Thoracic aorta (tissue), 2 donors: ENCODE measurements around the gene C11orf91. TPM values are rescaled to one million over a fixed set of nuclear protein-coding genes. Genes with fewer than 3 reads are reported as not detected.

Experiments used
- ATAC-seq: fragments of 150-250 bp; one replicate; pipeline ENCODE4 v1.8.0; 2017; ENCODE audit warnings: low read depth; ENCODE audit not compliant: insufficient number of reproducible peaks, low FRiP score
- DNase-seq: peaks from one replicate; pipeline ENCODE4 v3.0.0-alpha.2; 2020; ENCODE audit warnings: low spot score
- H3K27ac ChIP-seq, 2 donors: fragments of 200-600 bp; sonication (generic); 1 replicate in 1 of 2; 2 replicates in 1 of 2; pipeline ENCODE4 v1.5.1; 2016; ENCODE audit warnings: mild to moderate bottlenecking in 2 of 2, moderate library complexity in 2 of 2
- H3K27me3 ChIP-seq: fragments of 200-600 bp; sonication (generic); replicated peaks from 2 replicates; pipeline ENCODE4 v1.6.0; 2016; ENCODE audit warnings: mild to moderate bottlenecking; ENCODE audit not compliant: insufficient read depth
- H3K36me3 ChIP-seq: fragments of 200-600 bp; sonication (generic); one replicate; pipeline ENCODE4 v1.5.1; 2016
- H3K4me1 ChIP-seq, 2 donors: fragments of 200-600 bp; sonication (generic); 1 replicate in 1 of 2; 2 replicates in 1 of 2; pipeline versions ENCODE4 v1.5.1 to v1.6.0; 2016; ENCODE audit warnings: low read depth in 2 of 2, mild to moderate bottlenecking in 1 of 2; ENCODE audit not compliant: control insufficient read depth in 1 of 2
- H3K4me3 ChIP-seq: fragments of 200-600 bp; sonication (generic); 2 replicates; pipeline ENCODE4 v1.5.1; 2016; ENCODE audit warnings: mild to moderate bottlenecking
- H3K9me3 ChIP-seq: fragments of 200-600 bp; sonication (generic); 2 replicates; pipeline ENCODE4 v1.5.1; 2016
- CTCF ChIP-seq: fragments of 200-600 bp; sonication (generic); IDR thresholded peaks from one replicate; pipeline ENCODE4 v1.5.1; 2019; ENCODE audit warnings: antibody characterized with exemption
- total RNA-seq, 2 donors: library from RNA; depleted of rRNA; stranded (reverse); fragments of >200 nt; gene quantifications; one replicate each; pipeline versions ENCODE4 v1.1.0 to v1.2.3, GENCODE V29; 2016

C11orf91 gene
- total RNA-seq, 2 donors from 2014 or later = not detected

- DNase-seq (no peak), ATAC-seq (no peak)
- Histone ChIP-seq H3K27me3 (no peaks in the 10 kb centered on the region), H3K4me3 (no peak overlapping the region), H3K9me3 (no peaks in the 10 kb centered on the region), H3K4me1 (peaks cover 14 to 43% of the 10 kb centered on the region in 2 donors), H3K36me3 (no peaks in the 10 kb centered on the region), H3K27ac (peak overlapping the region in 1 of 2 donors; percentile 24)
- no peak for TF ChIP-seq CTCF
Observed at GRCh38 chr11:33699515-33700062, 1.0 kb downstream of the C11orf91 start.

- Histone ChIP-seq H3K9me3 (no peaks in the 10 kb centered on the region), H3K27me3 (no peaks in the 10 kb centered on the region), H3K27ac (no peak overlapping the region), H3K4me3 (no peak overlapping the region), H3K4me1 (peaks cover 11 to 39% of the 10 kb centered on the region in 2 donors), H3K36me3 (no peaks in the 10 kb centered on the region)
- no peak for TF ChIP-seq CTCF
- DNase-seq (no peak), ATAC-seq (no peak)
Observed at GRCh38 chr11:33698921-33699320, 1.7 kb downstream of the C11orf91 start.

GRCh38 chr11:33697997-33698396 lies 2.6 kb downstream of the C11orf91 start:
- no peak for ATAC-seq

GRCh38 chr11:33696931-33697638 lies 3.5 kb downstream of the C11orf91 start:
- no peaks in the 10 kb centered on the region for H3K36me3 ChIP-seq
- H3K27me3 ChIP-seq = no peaks in the 10 kb centered on the region
- TF ChIP-seq CTCF = no peak
- H3K27ac ChIP-seq = no peak overlapping the region
- DNase-seq (no peak), ATAC-seq (no peak)
- H3K4me3 ChIP-seq = no peak overlapping the region
- H3K4me1 ChIP-seq = peaks cover 13 to 41% of the 10 kb centered on the region in 2 donors
- H3K9me3 ChIP-seq = no peaks in the 10 kb centered on the region

More at GRCh38 chr11:33697997-33698396, 2.6 kb downstream of the C11orf91 start:
- Histone ChIP-seq H3K4me1 (peaks cover 6 to 33% of the 10 kb centered on the region in 2 donors), H3K4me3 (no peak overlapping the region), H3K9me3 (no peaks in the 10 kb centered on the region), H3K27me3 (no peaks in the 10 kb centered on the region), H3K36me3 (no peaks in the 10 kb centered on the region), H3K27ac (no peak overlapping the region)
- no peak for TF ChIP-seq CTCF
- DNase-seq = no peak

- Histone ChIP-seq H3K27ac (no peak overlapping the region), H3K36me3 (no peaks in the 10 kb centered on the region), H3K27me3 (no peaks in the 10 kb centered on the region), H3K9me3 (no peaks in the 10 kb centered on the region), H3K4me1 (peaks cover 12 to 41% of the 10 kb centered on the region in 2 donors), H3K4me3 (no peak overlapping the region)
- TF ChIP-seq CTCF = no peak
- DNase-seq = no peak
- no peak for ATAC-seq
Observed at GRCh38 chr11:33696411-33696810, 4.2 kb downstream of the C11orf91 start.
